CD1c-positive myeloid dendritic cell (primary cell): ENCODE measurements around the gene PTK6.
A peak's percentile ranks its signal among the peaks of the same experiment; 100 is the strongest.
"Not testable (repeated sequence)": the region's sequence is repeated elsewhere in the genome, so short reads cannot be mapped to it uniquely, and the experiment has no call there.

Experiments
- DNase-seq: peaks from one replicate; pipeline ENCODE4 v3.0.0-alpha.2; 2016; ENCODE audit errors: extremely low spot score

The PTK6 gene

DNA sequence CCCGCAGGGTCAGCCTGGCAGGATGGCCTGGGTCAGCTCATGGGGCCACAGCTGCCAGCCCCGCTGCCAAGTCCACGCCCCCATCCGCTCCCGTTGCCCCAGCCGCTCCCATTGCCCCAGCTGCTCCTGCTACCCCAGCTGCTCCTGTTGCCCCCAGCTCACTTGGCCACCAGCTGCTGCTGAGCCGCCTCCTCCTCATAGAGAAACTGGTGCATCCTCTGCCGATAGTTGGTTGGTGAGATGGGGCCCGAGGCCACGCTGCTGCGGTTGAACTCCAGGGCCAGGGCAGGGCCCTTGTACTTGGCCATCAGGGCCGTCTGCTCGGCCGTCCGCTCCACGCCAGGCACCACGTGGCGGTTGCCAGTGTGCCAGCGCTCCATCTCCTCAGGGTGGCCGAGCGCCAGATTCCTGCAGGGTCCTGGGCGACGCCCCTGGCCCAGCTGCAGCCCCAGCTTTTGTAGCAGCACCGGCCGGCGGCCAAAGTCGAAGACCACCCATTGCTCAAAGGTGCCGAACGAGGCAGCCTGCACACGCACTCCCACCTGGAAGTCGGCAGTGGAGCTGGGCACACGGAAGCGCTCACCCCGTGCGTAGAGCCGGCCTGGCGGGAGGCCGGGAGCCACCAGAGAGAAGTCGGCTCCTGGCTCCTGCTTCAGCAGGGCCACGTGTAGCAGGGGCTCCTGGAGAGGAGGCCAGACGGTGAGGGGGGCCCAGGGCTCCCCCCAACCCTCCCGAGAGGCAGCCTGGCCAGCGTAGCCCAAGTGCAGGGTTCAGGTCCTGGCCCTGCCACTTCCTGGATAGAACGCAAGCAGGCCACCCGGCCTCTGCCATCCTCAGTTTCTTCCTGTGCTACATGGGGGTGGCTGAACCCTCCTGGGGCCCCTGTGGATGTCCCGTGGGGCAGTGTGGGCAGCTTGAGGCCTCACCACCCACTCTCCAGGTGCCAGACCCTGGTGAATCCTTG is 32.1 kb upstream of the PTK6 start:
- DNase-seq, result no peak

DNA sequence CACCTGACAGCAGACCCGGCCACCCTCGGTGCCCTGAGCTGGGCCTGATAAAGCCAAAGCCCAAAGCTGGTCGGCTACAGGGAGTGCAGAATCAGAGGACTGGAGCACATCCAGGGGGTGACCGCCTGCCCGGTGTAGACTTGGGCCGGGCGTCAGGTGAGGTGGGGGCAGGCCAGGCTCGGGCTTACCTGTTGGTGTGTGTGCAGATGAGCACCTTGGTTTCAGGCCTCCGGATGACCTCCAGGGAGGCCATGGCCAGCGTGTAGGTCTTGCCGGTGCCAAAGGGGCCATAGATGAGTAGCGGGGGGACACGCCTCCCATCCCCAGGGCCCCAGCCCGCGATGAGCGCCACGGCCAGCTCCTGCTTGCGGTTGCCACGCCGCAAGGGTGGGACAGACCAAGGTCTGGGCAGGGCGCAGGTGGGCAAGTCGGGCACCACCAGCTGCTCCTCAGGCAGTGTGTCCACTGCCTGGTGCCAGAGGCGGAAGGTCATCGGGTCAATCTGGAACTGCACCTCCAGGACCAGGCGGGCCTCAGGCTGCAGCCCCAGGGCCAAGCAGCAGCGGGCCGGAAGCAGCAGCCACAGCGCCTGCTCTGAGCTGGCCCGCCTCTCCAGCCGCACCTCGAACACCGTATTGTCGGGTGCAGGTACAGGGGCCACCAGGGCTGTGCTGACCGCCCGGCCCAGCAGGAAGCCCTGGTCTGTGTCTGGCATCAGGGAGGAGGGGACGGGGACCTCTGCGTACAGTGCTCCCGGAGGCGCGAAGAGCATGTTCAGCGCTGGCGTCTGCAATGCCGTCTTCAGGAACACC is 31.2 kb upstream of the PTK6 start:
- no peak for DNase-seq

DNA sequence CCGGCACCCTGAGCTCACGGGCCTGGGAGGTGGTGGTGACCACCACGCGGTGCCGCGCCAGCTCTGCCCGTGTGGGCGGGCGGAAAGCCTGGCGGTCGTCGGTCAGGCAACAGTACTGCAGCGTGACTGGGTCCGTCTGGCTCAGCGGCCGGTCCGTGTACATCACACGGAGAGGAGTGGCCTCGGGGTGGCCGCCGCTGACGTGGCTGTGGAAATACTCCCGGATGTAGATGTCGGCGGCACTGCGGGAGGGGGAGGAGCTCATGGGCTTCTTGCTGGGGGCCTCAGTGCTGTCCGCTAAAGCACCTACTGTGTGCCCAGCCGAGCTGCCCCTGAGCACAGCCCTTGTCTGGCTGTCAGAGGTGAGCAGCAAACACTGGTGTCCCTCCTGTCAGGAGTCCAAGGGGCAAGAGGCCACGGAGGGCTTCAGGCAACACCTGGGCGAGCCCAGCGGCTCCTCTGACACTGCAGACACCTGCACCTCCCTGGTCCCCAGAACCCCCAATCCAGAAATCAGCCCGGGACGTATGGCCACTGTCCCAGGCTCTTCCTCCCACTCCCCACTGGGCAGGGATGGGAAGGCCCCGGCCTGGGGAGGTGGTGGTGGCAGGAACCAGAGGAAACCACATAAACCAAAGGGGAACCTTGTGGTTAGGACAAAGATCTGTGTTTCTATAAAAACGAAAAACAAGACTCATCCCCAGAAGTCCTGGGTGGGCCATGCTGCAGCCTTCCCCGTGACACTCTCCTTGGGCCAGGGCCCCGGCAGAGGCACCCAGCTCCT is 30.4 kb upstream of the PTK6 start:
- peak; percentile 92 for DNase-seq

DNA sequence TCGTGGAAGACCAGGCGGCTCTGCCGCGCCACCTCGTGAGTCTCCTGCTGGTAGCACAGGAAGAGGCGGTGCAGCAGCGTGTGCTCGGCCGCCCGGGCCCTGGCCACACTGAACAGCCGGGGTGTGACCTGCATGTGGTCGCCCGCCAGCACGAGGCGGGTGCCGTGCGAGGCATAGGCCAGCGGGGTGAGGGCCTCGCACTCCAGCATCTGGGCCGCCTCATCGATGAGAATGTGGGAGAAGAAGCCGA is 29.9 kb upstream of the PTK6 start:
- DNase-seq, result no peak

DNA sequence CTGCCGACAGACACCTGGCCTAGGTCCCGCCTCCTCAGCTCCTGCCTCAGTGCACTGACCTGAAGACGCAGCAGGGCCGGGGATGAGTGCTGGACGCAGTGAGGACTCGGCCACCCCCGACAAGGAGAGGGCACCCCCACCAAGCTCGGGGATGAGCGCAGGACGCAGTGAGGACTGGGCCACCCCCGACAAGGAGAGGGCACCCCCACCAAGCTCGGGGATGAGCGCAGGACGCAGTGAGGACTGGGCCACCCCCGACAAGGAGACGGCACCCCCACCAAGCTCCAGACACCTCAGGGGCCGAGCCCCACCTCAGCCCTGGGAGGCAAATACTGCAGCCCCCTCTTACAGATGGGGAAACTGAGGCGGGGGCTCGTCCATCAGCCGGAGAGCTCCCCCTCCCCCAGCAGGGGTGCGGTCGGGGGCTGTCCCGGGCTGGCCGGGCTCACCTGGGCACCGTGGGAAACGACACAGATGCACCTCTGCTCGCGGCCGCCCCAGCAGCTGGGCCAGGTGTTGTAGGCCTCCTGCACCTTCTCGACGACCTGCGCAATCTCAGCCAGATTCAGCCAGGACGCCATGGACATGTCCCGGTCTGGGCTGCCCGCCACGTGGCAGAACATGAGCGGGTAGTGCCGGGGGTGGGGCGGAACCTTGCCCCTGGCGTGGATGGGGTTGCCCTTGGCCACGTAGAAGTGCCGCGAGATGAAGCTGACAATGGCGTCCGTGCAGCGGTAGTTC is 29.4 kb upstream of the PTK6 start:
- no peak for DNase-seq

DNA sequence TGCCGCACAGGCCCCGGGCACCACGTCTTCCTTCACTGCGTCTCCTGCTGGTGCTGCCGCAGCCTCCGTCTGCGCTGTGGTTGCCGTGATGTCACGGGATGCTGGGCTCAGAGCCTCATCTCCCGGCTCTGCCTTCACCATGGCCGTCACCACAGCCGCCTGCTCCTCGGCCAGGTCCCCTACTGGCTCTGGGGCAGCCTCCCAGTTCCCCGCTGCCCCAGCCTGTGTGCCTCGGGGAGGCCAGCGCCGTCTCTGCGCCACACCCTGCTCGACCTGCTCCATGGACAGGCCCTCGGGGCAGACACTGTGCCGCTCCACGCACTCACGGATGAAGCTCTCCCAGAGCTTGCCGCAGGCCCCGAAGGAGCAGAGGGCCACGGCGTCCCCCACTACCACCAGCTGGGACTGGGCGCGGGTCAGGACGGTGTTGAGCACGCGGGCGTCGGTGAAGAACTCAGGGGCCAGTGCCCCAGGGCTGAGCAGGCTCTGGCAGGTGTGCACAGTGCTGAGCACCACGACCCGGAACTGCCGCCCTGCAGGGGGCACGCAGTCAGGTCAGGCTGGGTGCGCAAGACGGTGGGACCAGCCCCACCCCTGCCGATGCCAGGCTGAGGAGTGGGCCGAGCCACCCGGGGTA is 28.6 kb upstream of the PTK6 start:
- DNase-seq, result no peak

DNA sequence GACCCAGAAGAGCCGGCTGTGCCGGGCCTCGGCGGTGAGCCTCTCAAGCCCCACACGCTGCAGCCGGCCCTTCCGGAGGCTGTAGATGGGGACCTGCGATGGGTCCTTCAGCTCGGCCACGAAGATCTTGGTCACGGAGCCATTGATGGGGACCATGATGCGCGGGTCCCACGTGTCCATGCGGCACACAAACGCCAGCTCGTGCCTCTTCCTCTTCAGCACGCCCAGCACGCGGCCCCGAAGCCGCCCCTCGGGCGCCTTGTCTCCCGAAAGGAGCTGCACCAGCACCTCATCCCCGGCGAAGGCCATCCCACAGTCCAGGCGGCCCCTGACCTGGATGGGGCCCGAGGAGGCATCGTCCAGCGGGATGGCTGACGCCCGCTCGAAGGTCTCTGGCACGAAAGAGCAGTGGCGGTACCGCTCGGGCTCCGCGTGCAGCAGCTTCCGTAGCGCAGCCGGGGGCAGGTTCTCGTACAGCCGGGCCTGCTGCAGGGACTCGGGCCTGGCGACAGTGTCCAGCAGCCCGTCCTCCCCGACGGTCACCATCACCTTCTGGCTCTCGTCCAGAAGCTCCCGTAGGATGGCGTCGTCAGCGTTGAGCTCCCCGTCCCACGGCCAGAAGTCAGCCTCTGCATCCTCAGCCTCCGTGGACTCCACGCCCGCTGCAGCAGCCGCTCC is 28.0 kb upstream of the PTK6 start:
- no peak for DNase-seq

DNA sequence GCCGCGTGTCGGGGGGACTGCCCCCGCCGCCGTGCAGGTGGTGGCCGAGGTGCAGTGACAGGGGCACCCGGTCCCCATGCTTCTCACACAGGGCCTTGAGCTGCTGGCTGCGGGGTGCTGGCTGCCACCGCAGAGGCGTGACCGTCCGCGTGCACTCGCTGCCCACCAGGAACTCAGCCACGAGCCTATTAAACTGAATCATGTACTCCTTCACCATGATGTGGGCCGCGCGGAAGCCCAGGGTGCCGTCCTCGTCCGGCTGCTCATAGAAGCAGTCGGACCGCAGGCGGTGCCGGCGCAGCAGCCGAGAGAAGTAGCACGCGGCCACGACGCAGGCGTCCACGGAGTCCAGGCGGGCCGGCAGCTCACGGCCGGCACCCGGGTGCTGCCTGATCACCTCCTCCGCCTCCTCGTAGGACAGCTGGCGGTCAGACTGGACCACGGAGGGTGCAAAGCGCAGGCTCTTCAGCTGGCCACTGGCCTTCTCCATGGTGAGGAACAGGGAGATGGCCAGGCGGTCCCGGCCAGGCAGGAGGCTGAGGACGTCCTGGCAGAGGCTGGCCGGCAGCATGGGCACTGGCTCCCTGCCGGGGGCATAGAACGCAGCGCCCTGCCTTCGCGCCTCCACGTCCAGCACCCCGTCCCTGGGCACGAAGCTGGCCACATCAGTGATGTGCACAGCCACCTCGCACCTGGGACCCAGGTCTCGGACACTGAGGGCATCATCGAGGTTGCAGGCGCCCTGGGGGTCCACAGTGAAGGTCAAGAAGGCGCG is 27.0 kb upstream of the PTK6 start:
- DNase-seq, result no peak

DNA sequence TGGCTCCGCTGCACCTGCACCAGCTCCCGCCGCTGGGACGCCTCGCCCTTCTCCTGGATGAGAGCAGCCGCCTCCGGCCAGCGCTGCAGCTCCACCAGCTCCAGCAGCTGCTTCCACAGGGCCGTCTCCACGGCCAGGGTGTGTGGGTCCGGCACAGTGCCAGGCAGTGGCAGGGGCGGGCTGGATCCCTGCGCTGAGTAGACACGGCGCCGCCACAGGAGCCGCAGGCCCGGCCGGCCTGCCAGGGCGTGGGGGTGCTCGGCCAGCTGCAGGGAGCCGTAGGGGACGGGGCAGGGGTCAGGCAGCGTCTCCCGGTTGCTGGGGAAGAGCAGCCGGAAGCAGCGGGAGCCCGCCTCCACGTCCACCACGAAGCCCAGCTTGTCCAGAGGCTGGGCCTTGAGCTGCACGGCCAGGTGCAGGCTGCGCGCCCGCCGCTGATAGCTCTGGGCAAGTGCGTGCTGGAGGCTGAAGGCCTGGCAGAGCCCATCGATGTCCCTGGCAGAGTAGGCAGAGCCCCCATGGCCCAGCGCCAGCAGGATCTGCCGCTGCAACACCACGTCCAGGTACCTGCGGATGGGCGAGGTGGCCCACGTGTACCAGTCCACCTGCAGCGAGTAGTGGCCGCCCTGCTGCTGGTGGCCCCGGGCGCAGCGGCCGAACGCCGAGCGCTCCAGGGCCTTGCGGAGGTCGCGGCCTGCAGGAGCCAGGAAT is 26.2 kb upstream of the PTK6 start:
- no peak for DNase-seq

DNA sequence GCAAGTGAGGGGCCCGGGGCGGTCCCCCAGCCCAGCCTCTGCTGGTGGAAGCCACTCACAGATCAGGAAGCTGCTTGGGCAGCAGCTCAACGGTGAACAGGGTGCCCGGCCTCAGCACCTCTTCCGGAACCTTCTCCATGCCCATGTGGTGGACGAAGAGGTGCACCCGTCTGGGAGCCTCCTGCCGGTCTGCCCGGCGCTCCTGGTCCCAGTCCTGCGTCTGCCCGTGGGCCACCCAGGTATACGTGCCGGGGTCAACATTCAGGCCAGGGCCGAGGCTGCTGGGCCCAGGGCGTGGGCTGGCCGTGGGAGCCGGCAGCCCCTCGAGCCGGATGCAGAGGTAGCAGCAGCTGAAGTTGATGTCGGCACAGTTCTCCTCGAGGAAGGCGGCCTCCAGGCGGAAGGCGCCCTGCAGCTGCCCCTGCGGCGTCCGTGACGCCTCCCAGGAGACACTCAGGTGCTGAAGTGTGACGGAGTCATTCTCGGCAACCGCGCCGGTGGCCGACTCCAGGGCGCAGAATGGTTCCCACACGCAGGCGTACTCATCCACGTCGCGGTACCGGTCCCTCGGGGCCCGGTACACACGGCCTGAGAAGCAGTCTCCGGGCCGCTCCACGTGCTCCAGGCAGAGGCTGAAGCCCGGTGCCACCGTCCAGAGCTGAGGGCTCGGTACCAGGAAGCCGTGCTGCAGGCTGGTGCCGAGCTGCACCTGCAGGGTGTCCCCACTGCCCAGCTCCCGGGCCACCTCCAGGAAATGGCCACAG is 25.5 kb upstream of the PTK6 start:
- DNase-seq, result no peak

DNA sequence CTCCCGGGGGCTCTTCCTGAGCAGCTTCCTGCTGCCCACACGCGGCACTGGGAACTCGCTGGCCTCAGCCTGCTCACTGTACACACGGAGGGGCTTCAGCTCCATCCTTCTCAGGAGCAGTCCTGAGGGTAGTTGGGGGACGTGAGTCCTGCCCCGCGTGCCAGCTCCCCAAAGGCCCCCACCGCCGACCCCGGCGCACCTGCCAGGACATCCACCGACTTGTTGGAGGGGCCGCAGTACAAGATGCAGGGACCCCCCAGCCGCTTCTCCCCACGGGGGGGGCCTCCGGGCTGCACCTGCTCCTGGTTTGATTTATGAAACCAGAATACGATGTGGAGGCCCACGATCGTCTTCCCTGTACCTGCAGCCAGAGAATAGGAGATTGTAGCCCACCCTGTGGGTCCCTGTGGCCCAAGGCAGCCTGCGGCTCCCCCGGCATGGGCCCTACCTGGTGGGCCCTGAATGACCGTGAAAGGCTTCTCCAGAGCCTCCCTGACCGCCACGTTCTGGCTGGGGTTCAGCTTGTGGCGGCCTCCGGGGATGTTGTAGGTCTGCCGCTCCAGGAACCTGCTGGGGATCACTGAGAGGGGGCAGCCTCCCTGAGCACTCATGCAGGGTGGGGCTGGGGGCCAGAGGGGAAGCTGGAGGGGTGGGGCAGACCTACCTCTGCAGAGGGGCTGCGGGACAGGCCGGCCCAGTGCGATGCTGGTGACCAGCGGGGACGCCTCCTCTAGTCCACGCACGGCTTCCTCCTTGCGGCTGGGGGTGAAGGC is 24.6 kb upstream of the PTK6 start:
- DNase-seq, result no peak

DNA sequence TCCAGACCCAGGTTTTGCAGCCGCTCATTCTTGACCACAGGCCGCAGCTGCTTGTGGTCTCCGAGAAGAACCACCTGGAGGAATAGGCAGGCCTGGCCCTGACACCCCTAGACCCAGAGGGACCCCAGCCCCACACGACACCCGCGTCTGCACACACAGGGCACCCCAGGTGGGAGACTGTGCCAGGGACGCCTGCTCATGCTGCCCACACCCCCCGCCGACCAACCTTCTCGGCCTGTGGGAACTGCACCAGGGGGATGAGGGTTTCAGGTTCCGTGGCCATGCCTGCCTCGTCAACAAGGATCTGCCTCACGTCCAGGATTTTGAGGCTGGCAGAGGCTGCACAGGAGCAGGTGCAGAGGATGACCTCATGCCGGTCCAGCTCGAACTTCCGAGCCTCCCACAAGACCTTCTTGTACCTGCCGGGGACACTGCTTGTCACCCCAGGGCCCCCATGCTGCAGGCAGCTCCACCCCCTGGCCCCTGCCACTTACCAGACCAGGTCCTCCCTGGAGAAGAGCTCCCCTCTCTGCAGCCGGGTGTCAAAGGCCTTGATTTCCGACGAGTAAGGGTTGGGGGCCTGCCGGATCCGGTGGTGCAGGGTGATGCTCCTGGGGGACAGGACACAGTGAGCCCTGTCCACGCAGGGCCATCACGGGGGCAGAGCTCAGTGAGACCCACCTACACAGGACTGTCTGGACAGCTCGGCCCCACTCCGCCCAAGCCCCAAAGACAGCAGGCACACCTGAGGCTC is 23.9 kb upstream of the PTK6 start:
- no peak for DNase-seq

DNA sequence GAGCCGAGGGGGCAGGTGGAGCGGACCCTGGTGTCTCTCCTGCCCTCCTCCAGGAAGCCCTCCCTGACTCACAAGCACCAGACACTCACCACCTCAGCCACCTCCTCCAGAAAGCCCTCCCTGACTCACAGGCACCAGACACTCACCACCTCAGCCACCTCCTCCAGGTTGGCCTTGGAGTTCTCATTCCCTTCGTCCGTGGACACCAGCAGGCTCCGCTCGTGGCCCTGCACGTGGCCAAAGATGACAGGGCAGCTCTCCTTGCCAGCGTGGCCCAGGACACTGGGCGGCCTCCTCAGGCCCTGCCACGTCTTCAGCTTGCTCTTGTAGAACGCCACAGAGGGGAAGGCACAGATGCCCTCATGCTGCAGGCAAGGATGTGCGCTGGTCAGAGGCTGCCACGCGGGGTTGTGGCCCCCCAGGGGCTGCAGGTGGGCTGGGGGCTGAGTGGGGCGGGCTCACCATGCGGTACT is 23.2 kb upstream of the PTK6 start:
- DNase-seq, result no peak

DNA sequence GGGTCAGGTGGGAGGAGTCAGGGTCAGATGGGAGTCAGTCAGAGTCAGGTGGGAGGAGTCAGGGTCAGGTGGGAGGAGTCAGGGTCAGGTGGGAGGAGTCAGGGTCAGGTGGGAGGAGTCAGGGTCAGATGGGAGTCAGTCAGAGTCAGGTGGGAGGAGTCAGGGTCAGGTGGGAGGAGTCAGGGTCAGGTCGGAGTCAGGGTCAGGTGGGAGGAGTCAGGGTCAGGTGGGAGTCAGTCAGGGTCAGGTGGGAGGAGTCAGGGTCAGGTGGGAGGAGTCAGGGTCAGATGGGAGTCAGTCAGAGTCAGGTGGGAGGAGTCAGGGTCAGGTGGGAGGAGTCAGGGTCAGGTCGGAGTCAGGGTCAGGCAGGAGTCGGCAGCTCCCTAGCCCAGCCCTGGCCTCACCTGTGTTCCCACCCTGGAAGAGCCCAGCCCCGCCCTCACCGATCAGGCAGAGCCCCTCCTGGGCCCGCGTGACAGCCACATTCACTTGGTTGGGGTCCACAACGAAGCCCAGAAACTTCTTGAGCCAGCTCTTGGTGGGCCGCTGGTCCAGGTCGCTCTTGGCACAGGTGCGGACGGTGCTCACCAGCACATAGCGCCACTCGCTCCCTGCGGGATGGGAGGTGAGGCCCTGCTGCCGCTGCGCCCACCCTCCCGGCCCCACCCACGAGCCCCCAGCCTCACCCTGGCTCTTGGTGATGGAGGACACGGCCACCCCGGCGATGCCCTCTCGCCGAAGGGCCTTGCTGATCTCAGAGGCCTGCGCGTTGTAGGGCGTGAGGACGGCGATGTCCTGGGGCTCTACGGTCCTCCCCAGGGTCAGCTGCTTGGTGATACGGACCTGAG is 22.5 kb upstream of the PTK6 start:
- DNase-seq, result not testable (repeated sequence)

DNA sequence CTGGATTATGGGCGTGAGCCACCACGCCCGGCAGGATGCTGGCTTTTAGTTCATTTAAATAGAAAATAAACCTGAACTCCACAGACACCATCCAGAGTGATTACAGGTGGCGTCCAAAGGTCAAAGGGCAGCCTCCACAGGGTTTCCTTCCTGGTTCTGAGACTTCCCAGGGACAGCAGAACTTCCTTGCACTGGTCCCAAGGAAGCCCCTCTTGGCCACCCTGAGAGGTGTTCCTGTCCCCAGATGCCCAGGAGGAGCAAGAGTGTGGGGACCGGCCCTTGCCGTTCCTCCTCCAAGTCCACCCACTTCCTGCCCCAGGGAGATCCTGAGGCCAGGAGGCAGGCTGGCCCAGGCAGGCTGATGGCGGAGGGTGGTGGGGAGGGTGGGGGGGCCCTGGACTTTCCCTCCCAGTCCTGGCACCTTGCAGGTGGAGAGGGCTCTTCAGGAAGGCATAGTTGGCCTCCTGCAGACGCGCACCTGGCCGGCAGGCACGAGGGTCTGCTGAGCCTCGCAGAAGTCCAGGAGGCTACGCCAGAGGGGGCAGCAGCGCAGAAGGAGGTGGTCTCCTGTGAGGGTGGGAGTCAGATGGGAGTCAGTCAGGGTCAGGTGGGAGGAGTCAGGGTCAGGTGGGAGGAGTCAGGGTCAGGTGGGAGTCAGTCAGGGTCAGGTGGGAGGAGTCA is 21.8 kb upstream of the PTK6 start:
- DNase-seq, result no peak
